GM23338 (cell line): ENCODE data around the gene CPM. TPM values are rescaled to one million over a fixed set of nuclear protein-coding genes. Genes with fewer than 3 reads are reported as not detected.

ENCODE experiments used
- ATAC-seq: fragments of 200-7000 bp; cut with Tn5 transposase; 3 replicates; pipeline ENCODE4 v1.9.1; 2020
- DNase-seq: peaks from one replicate; pipeline ENCODE4 v3.0.0-alpha.2; 2015; ENCODE audit warnings: low spot score
- H2AFZ ChIP-seq: fragments of 200-600 bp; sonication (generic); 2 replicates; pipeline ENCODE4 v1.8.0; 2016; ENCODE audit warnings: antibody characterized with exemption, mild to moderate bottlenecking, moderate library complexity
- H3F3A ChIP-seq: fragments of 200-600 bp; sonication (generic); replicated peaks from 2 replicates; pipeline ENCODE4 v1.8.0; 2017; ENCODE audit warnings: antibody characterized with exemption, mixed run types, low read depth
- H3K27ac ChIP-seq: fragments of 200-600 bp; sonication (generic); 2 replicates; pipeline ENCODE4 v1.6.1; 2016; ENCODE audit warnings: low read depth
- H3K27me3 ChIP-seq: fragments of 200-600 bp; sonication (generic); 2 replicates; pipeline ENCODE4 v1.8.0; 2016; ENCODE audit warnings: mild to moderate bottlenecking, mixed run types, moderate library complexity; ENCODE audit not compliant: insufficient read depth
- H3K36me3 ChIP-seq: fragments of 200-600 bp; sonication (generic); 2 replicates; pipeline ENCODE4 v1.8.0; 2016; ENCODE audit warnings: mild to moderate bottlenecking; ENCODE audit not compliant: insufficient read depth
- H3K4me1 ChIP-seq: fragments of 200-600 bp; sonication (generic); 2 replicates; pipeline ENCODE4 v1.8.0; 2016; ENCODE audit warnings: mild to moderate bottlenecking, moderate library complexity; ENCODE audit not compliant: insufficient read depth
- H3K4me2 ChIP-seq: fragments of 200-600 bp; sonication (generic); 2 replicates; pipeline ENCODE4 v1.7.1; 2017; ENCODE audit warnings: mixed run types
- H3K4me3 ChIP-seq: fragments of 200-600 bp; sonication (generic); 2 replicates; pipeline ENCODE4 v1.6.1; 2016; ENCODE audit warnings: mixed run types
- H3K79me2 ChIP-seq: fragments of 200-600 bp; sonication (generic); replicated peaks from 2 replicates; pipeline ENCODE4 v1.8.0; 2017; ENCODE audit warnings: mild to moderate bottlenecking; ENCODE audit not compliant: insufficient read depth
- H3K9me2 ChIP-seq: fragments of 200-600 bp; sonication (generic); 2 replicates; pipeline ENCODE4 v1.8.0; 2017; ENCODE audit not compliant: insufficient read depth
- H4K20me1 ChIP-seq: fragments of 200-600 bp; sonication (generic); replicated peaks from 2 replicates; pipeline ENCODE4 v1.8.0; 2017; ENCODE audit warnings: mild to moderate bottlenecking; ENCODE audit not compliant: insufficient read depth
- H3K27ac Mint-ChIP-seq: 2 replicates; pipeline ENCODE4 v1.8.0; 2020; ENCODE audit warnings: inconsistent platforms, mild to moderate bottlenecking, moderate library complexity, mixed read lengths
- H3K27me3 Mint-ChIP-seq: 3 replicates; pipeline ENCODE4 v1.8.0; 2022; ENCODE audit warnings: low read depth, mild to moderate bottlenecking, moderate library complexity, mixed read lengths, inconsistent platforms; ENCODE audit not compliant: insufficient read depth, poor library complexity
- H3K36me3 Mint-ChIP-seq: 3 replicates; pipeline ENCODE4 v1.8.0; 2021; ENCODE audit warnings: low read depth, mild to moderate bottlenecking, inconsistent platforms, moderate library complexity, mixed read lengths
- H3K4me1 Mint-ChIP-seq: 3 replicates; pipeline ENCODE4 v1.8.0; 2020; ENCODE audit warnings: mild to moderate bottlenecking, inconsistent platforms, mixed read lengths
- H3K4me3 Mint-ChIP-seq: 3 replicates; pipeline ENCODE4 v1.8.0; 2021; ENCODE audit warnings: moderate library complexity, mild to moderate bottlenecking, inconsistent platforms, mixed read lengths
- H3K9me3 Mint-ChIP-seq: 3 replicates; pipeline ENCODE4 v1.8.0; 2020; ENCODE audit warnings: moderate library complexity, mild to moderate bottlenecking, inconsistent platforms, mixed read lengths
- CREB1 ChIP-seq: fragments of 250-450 bp; sonication (Bioruptor Pico); IDR thresholded peaks from 2 replicates; pipeline ENCODE4 v1.5.0; 2020; ENCODE audit warnings: low read depth, mild to moderate bottlenecking, moderate library complexity
- ETS1 ChIP-seq: IDR thresholded peaks from 2 replicates; pipeline ENCODE4 v1.6.1; 2016; ENCODE audit warnings: antibody characterized with exemption
- EZH2phosphoT487 ChIP-seq: fragments of 200-600 bp; sonication (generic); IDR thresholded peaks from one replicate; pipeline ENCODE4 v1.8.1; 2018; ENCODE audit warnings: antibody characterized with exemption; ENCODE audit not compliant: unreplicated experiment
- JUNB ChIP-seq: IDR thresholded peaks from one replicate; pipeline ENCODE4 v1.6.1; 2016; ENCODE audit warnings: antibody characterized with exemption; ENCODE audit not compliant: unreplicated experiment
- NANOG ChIP-seq: IDR thresholded peaks from 2 replicates; pipeline ENCODE4 v1.6.1; 2016; ENCODE audit warnings: antibody characterized with exemption, borderline replicate concordance
- POLR2AphosphoS5 ChIP-seq: IDR thresholded peaks from 2 replicates; pipeline ENCODE4 v1.6.1; 2016; ENCODE audit warnings: antibody characterized with exemption, low read depth
- ZNF114 ChIP-seq: fragments of 250-450 bp; sonication (Bioruptor Pico); IDR thresholded peaks from 2 replicates; pipeline ENCODE4 v1.5.0; 2020; ENCODE audit warnings: mild to moderate bottlenecking, moderate library complexity
- ZNF331 ChIP-seq: fragments of 250-450 bp; sonication (Bioruptor Pico); IDR thresholded peaks from 2 replicates; pipeline ENCODE4 v1.5.0; 2020; ENCODE audit warnings: low read depth, mild to moderate bottlenecking, moderate library complexity
- ZNF462 ChIP-seq: fragments of 250-450 bp; sonication (Bioruptor Pico); IDR thresholded peaks from 2 replicates; pipeline ENCODE4 v1.5.0; 2020; ENCODE audit warnings: mild to moderate bottlenecking, moderate library complexity
- polyA plus RNA-seq: library from polyadenylated mRNA; unstranded; fragments of >200 nt; fragmentation: Nextera tagmentation; extraction: Ambion mirVana; gene quantifications from 2 replicates; pipeline ENCODE4 v1.2.1, GENCODE V29; 2016
- total RNA-seq: library from RNA; depleted of rRNA; stranded (reverse); fragments of >200 nt; shearing (Covaris generic); gene quantifications from 2 replicates; pipeline ENCODE4 v1.2.3, GENCODE V29; 2014
- TF ChIP-seq, protein P1 (sequence below): IDR thresholded peaks from one replicate; pipeline ENCODE4 v1.6.1; 2018; ENCODE audit warnings: antibody characterized with exemption; ENCODE audit not compliant: unreplicated experiment

CPM gene
- total and polyA plus RNA-seq, 2 experiments from 2014 or later, result 0.37 to 5.8 TPM

DNA sequence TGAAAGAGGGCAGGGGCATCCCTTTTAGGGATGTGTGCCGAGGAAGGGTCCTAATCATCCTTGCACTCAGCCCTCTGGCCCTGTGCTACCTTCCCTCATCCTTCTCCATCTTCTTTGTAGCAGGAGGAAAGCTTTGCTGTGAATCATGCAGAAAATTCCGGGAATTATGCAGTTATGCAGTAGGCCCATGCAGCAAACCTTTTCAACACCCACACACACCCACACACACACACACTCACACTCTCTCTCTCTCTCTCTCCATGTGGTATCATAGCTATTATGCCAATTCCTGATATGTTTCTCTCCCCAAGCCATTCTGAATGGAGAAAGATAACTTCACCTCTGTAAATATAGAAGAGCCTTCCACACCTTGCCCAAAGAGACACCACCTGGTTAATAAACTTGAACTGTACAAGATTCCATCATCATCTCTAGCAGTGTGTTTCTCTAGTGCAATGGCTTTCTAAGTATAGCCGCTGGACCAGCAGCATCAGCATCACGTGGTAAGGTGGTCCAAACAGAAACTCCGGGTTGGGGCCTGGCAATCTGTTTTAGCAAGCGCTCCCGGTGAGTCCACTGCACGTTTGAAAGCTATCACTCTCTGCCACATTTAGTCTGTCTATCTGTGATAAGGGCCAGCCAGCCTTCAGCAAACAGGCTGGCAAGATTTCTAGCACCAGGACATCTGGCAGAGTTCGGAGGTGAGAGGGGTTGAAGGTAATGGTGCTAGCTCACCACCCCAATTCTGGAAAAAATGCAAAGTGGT lies 67.4 kb downstream of the CPM start:
- no peak overlapping the region for H3K4me3 ChIP-seq
- H3K4me1 Mint-ChIP-seq, result peaks cover 13% of the 10 kb centered on the region
- H3K27ac Mint-ChIP-seq, result no peak overlapping the region
- ATAC-seq (no peak), DNase-seq (no peak)
- H3K27ac ChIP-seq, result no peak overlapping the region
- no peaks in the 10 kb centered on the region for H3K36me3 ChIP-seq
- no peaks in the 10 kb centered on the region for H3K27me3 Mint-ChIP-seq
- no peak overlapping the region for H3K4me3 Mint-ChIP-seq
- H3F3A ChIP-seq, result no peaks in the 10 kb centered on the region
- H3K27me3 ChIP-seq, result no peaks in the 10 kb centered on the region
- no peaks in the 10 kb centered on the region for H3K9me3 Mint-ChIP-seq
- H4K20me1 ChIP-seq, result no peaks in the 10 kb centered on the region
- no peaks in the 10 kb centered on the region for H3K79me2 ChIP-seq
- H2AFZ ChIP-seq, result 0 out of 2 replicates have a peak overlapping the region, but pooled peaks have one; percentile 12
- H3K9me2 ChIP-seq, result no peaks in the 10 kb centered on the region
- no peak overlapping the region for H3K4me2 ChIP-seq
- H3K4me1 ChIP-seq, result peaks cover 11% of the 10 kb centered on the region; the same call in 1 of the 2 replicates
- H3K36me3 Mint-ChIP-seq, result no peaks in the 10 kb centered on the region
- TF ChIP-seq JUNB, result no peak
- TF ChIP-seq ZNF114, result no peak
- no peak for TF ChIP-seq CREB1
- no peak for TF ChIP-seq EZH2phosphoT487
- TF ChIP-seq ZNF331 (CRISPR knock-in tag), result no peak

DNA sequence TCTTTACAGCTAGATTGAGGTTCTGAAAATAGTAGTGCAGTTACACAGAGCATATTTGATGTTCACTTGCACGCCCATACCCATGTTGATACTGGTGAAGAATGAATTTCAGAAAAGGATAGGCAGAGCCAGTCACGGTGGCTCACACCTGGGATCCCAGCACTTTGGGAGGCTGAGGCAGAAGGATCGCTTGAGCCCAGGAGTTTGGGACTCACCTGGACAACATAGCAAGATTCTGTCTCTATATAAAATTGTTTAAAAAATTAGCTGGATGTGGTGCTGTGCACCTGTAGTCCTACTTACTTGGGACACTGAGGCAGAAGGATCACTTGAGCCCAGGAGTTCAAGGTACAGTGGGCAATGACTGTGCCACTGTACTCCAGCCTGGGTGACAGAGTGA lies 68.4 kb downstream of the CPM start:
- no peaks in the 10 kb centered on the region for H3F3A ChIP-seq
- peaks cover 11% of the 10 kb centered on the region; the same call in 1 of the 2 replicates for H3K4me1 ChIP-seq
- no peak overlapping the region for H3K4me3 Mint-ChIP-seq
- no peak overlapping the region for H3K27ac ChIP-seq
- no peaks in the 10 kb centered on the region for H3K36me3 ChIP-seq
- no peak overlapping the region for H3K4me3 ChIP-seq
- no peaks in the 10 kb centered on the region for H3K36me3 Mint-ChIP-seq
- no peak overlapping the region for H2AFZ ChIP-seq
- no peaks in the 10 kb centered on the region for H4K20me1 ChIP-seq
- no peaks in the 10 kb centered on the region for H3K79me2 ChIP-seq
- H3K9me3 Mint-ChIP-seq, result no peaks in the 10 kb centered on the region
- H3K27ac Mint-ChIP-seq, result no peak overlapping the region
- DNase-seq (no peak), ATAC-seq (no peak)
- no peaks in the 10 kb centered on the region for H3K27me3 ChIP-seq
- H3K27me3 Mint-ChIP-seq, result no peaks in the 10 kb centered on the region
- H3K4me2 ChIP-seq, result no peak overlapping the region
- peaks cover 13% of the 10 kb centered on the region for H3K4me1 Mint-ChIP-seq
- H3K9me2 ChIP-seq, result no peaks in the 10 kb centered on the region
- TF ChIP-seq, protein P1, sequence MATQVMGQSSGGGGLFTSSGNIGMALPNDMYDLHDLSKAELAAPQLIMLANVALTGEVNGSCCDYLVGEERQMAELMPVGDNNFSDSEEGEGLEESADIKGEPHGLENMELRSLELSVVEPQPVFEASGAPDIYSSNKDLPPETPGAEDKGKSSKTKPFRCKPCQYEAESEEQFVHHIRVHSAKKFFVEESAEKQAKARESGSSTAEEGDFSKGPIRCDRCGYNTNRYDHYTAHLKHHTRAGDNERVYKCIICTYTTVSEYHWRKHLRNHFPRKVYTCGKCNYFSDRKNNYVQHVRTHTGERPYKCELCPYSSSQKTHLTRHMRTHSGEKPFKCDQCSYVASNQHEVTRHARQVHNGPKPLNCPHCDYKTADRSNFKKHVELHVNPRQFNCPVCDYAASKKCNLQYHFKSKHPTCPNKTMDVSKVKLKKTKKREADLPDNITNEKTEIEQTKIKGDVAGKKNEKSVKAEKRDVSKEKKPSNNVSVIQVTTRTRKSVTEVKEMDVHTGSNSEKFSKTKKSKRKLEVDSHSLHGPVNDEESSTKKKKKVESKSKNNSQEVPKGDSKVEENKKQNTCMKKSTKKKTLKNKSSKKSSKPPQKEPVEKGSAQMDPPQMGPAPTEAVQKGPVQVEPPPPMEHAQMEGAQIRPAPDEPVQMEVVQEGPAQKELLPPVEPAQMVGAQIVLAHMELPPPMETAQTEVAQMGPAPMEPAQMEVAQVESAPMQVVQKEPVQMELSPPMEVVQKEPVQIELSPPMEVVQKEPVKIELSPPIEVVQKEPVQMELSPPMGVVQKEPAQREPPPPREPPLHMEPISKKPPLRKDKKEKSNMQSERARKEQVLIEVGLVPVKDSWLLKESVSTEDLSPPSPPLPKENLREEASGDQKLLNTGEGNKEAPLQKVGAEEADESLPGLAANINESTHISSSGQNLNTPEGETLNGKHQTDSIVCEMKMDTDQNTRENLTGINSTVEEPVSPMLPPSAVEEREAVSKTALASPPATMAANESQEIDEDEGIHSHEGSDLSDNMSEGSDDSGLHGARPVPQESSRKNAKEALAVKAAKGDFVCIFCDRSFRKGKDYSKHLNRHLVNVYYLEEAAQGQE, result no peak
- TF ChIP-seq JUNB (no peak), ETS1 (no peak), ZNF462 (no peak), ZNF114 (no peak), POLR2AphosphoS5 (no peak), ZNF331 (CRISPR knock-in tag) (no peak), NANOG (no peak)
